Spleen (tissue), 11 donors: ENCODE results near the gene KRTAP1-4. TPM values are rescaled to one million over a fixed set of nuclear protein-coding genes. Genes with fewer than 3 reads are reported as not detected.

Experiments used
- DNase-seq: peaks from one replicate; pipeline ENCODE4 v3.0.0-alpha.2; 2020
- H3K27ac ChIP-seq, 8 donors: fragments of 200-600 bp; sonication (generic) in 7 of 8; 1 replicate in 4 of 8; 2 replicates in 4 of 8; pipeline versions ENCODE4 v1.5.0 to v1.8.0; 2016 to 2021; ENCODE audit warnings: inconsistent platforms in 4 of 8, mild to moderate bottlenecking in 4 of 8, moderate library complexity in 1 of 8
- H3K27me3 ChIP-seq, 7 donors: fragments of 200-600 bp; sonication (generic) in 6 of 7; replicated peaks in 1 of 7; 1 replicate in 4 of 7; 2 replicates in 3 of 7; pipeline versions ENCODE4 v1.5.0 to v1.8.0; 2016 to 2021; ENCODE audit warnings: inconsistent platforms in 3 of 7, mild to moderate bottlenecking in 1 of 7
- H3K36me3 ChIP-seq, 6 donors: fragments of 200-600 bp; sonication (generic) in 5 of 6; 1 replicate in 4 of 6; 2 replicates in 2 of 6; pipeline versions ENCODE4 v1.5.0 to v1.8.0; 2016 to 2021; ENCODE audit warnings: inconsistent platforms in 2 of 6
- H3K4me1 ChIP-seq, 6 donors: fragments of 200-600 bp; sonication (generic) in 5 of 6; 1 replicate in 3 of 6; 2 replicates in 3 of 6; pipeline versions ENCODE4 v1.5.0 to v1.8.0; 2016 to 2021; ENCODE audit warnings: inconsistent platforms in 3 of 6
- H3K4me3 ChIP-seq, 8 donors: fragments of 200-600 bp; sonication (generic) in 7 of 8; 1 replicate in 4 of 8; 2 replicates in 4 of 8; pipeline versions ENCODE4 v1.5.0 to v1.8.0; 2016 to 2021; ENCODE audit warnings: inconsistent platforms in 4 of 8, mild to moderate bottlenecking in 4 of 8, moderate library complexity in 2 of 8
- H3K9me3 ChIP-seq, 8 donors: fragments of 200-600 bp; sonication (generic) in 7 of 8; 1 replicate in 4 of 8; 2 replicates in 4 of 8; pipeline versions ENCODE4 v1.5.0 to v1.8.0; 2016 to 2021; ENCODE audit warnings: inconsistent platforms in 4 of 8
- CTCF ChIP-seq, 11 experiments: fragments of 200-600 bp in 7 of 11; fragments of 450-650 bp in 4 of 11; sonication (generic) in 4 of 11; IDR thresholded peaks in 8 of 11; conservative IDR thresholded peaks in 3 of 11; 1 replicate in 7 of 11; 2 replicates in 4 of 11; pipeline versions ENCODE4 v1.4.0 to v1.8.0; 2016 to 2021; ENCODE audit warnings: antibody characterized with exemption in 11 of 11, inconsistent platforms in 4 of 11, mild to moderate bottlenecking in 1 of 11
- POLR2A ChIP-seq, 3 donors: fragments of 450-650 bp; IDR thresholded peaks; one replicate each; pipeline ENCODE4 v1.5.1; 2017; ENCODE audit warnings: antibody characterized with exemption in 3 of 3, mild to moderate bottlenecking in 1 of 3
- POLR2AphosphoS5 ChIP-seq, 3 donors: sonication (generic); formaldehyde crosslinking; IDR thresholded peaks; one replicate each; pipeline ENCODE4 v1.5.1; 2017; ENCODE audit warnings: antibody characterized with exemption in 3 of 3
- WGBS, 5 donors: extraction: QIAGEN DNeasy Blood & Tissue Kit in 3 of 5; methylation state at CpG; one replicate each; pipeline versions ENCODE4 v1.1.5 to v1.1.7; 2013 to 2018; 5-methylcytosine and 5-hydroxymethylcytosine counted together
- intact Hi-C: fragments of 100-400 bp; cut with DNase I; formaldehyde crosslinking; loops from one replicate; pipeline ENCODE4 v1.15.0; 2023; ENCODE audit warnings: low total_unique reads
- polyA plus RNA-seq, 3 donors: library from polyadenylated mRNA; stranded (reverse); fragments of 200-250 nt; gene quantifications; one replicate each; pipeline ENCODE4 v1.2.1, GENCODE V29; 2013
- total RNA-seq, 7 donors: library from RNA; depleted of rRNA in 3 of 7; stranded (reverse); fragments of >200 nt in 3 of 7; fragmentation: NEBNext Ultra II Directional in 4 of 7; extraction: Animal tissue kit (Norgen Biotek cat#: 25700) in 4 of 7; gene quantifications; one replicate each; pipeline versions ENCODE4 v1.1.0 to v1.2.1, GENCODE V29; 2016 to 2021
- donor health status: healthy with polysubstance abuse.
- donor health status: DM: no; HTN: no; CAD: no; lungs with moderate emphysema.
- donor health status: DM: no; HTN: no; CAD: no.
- donor health status: Bipolar disorder and iron deficiency.
- donor health status: healthy.
- donor health status: DM: no; HTN: no; CAD: no.
- donor health status: DM: yes; HTN: yes; CAD: no.

The KRTAP1-4 gene
- total and polyA plus RNA-seq, 10 donors: not detected

GRCh38 chr17:40996829-40997228, 33.2 kb downstream of the KRTAP1-4 start:
- WGBS, 5 donors: 76 to 86% (median 85%) methylated on average over 4 of the region's 4 CpGs
- Histone ChIP-seq H3K4me3 (no peak overlapping the region), H3K27ac (no peak overlapping the region), H3K36me3 (no peaks in the 10 kb centered on the region), H3K9me3 (no peaks in the 10 kb centered on the region), H3K4me1 (no peaks in the 10 kb centered on the region), H3K27me3 (peaks cover 0 to 41% (median 0%) of the 10 kb centered on the region in 7 donors)
- intact Hi-C loops: no loop called here
- TF ChIP-seq CTCF (IDR thresholded peaks at IDR 0.05 in 8 of 11, conservative IDR thresholded peaks at IDR 0.05 in 3 of 11) (no peak), POLR2A (IDR thresholded peaks at IDR 0.05) (no peak), POLR2AphosphoS5 (IDR thresholded peaks at IDR 0.05) (no peak)
- DNase-seq: no peak

DNA sequence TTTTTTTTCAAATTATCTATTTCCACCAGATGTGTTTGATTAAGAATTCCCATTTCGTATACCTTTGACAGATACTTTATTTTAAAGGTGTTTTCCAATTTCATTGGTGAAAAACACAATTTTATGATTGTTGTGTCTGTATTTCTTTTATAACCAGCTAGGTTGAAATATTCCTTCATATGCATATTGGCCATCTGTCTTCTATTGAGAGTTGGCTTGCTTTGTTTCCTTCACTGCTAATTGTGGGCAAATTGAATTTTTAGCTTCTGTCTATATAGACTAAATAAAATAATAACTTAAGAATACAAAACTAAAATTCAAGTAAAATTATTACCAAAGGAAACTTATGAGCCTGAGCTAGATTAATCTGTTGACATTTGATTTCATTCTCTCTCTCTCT, 34.9 kb downstream of the KRTAP1-4 start:
- WGBS, 5 donors: 53 to 79% (median 70%) methylated on average over 1 of the region's 1 CpG
- intact Hi-C loops: no loop called here
- H3K27ac ChIP-seq: no peak overlapping the region

DNA sequence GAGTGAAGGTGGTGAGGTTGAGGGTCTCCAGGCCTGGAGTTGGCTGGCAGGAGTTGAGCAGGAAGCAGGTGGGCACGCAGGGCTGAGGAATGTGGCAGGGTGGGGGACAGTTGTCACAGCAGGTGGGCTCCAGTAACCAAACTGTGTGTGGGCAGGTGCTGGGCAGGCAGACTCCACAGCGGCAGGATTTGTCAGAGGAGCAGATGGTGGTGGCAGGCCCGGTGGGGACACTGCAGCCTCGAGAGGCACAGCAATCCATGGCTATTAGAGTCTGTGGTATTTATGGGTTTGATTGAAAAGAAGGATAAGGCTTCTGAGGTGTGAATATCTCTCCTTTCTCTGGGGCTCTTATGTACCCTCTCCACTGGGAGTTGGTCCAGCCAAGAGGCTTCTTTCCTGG, 36.2 kb downstream of the KRTAP1-4 start, which contains the start of gene KRTAP3-3:
Gene KRTAP3-3, minus strand, starts transcription at position 326 of the 400 bp plus-strand sequence. Its CDS starts 67 bp downstream, at position 259.
- intact Hi-C loops: no loop called here
- Histone ChIP-seq H3K4me1 (no peaks in the 10 kb centered on the region), H3K27ac (no peak within 1 kb of the TSS), H3K9me3 (peaks cover 0 to 3% (median 0%) of the 10 kb centered on the region in 8 donors), H3K27me3 (peaks cover 0 to 45% (median 0%) of the 10 kb centered on the region in 7 donors), H3K36me3 (no peaks in the 10 kb centered on the region), H3K4me3 (no peak within 1 kb of the TSS)
- WGBS, 5 donors: 33 to 58% (median 42%) methylated on average over 4 of the region's 4 CpGs
- TF ChIP-seq POLR2A (IDR thresholded peaks at IDR 0.05) (no peak), POLR2AphosphoS5 (IDR thresholded peaks at IDR 0.05) (no peak), CTCF (IDR thresholded peaks at IDR 0.05 in 8 of 11, conservative IDR thresholded peaks at IDR 0.05 in 3 of 11) (no peak)
- DNase-seq: no peak

More for the DNA sequence above, 34.9 kb downstream of the KRTAP1-4 start:
- Histone ChIP-seq H3K27me3 (peaks cover 0 to 51% (median 0%) of the 10 kb centered on the region in 7 donors), H3K4me1 (no peaks in the 10 kb centered on the region), H3K4me3 (no peak overlapping the region), H3K36me3 (no peaks in the 10 kb centered on the region), H3K9me3 (peaks cover 0 to 3% (median 0%) of the 10 kb centered on the region in 8 donors)
- no peak for DNase-seq
- TF ChIP-seq CTCF (IDR thresholded peaks at IDR 0.05 in 8 of 11, conservative IDR thresholded peaks at IDR 0.05 in 3 of 11): no peak

DNA sequence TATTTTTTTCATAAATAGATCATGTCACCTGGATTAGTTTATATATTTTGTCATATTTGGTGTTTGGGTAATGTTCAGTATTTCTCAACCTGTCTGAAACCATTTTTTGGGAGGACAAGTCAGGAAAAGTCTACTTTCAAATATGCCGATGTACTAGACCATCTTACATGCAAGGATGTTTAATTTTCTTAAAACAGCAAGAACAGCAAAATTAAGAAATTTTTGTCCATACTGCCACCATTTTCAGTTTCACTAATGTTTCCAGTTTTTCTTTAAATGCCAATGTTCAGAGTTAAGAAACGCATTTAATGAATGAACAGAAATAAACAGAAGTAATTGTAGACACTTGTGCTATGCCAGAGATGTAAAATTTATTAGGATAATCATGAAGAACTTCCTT, 36.9 kb downstream of the KRTAP1-4 start:
- Histone ChIP-seq H3K27ac (no peak overlapping the region), H3K4me3 (no peak overlapping the region), H3K4me1 (no peaks in the 10 kb centered on the region), H3K36me3 (no peaks in the 10 kb centered on the region), H3K27me3 (peaks cover 0 to 45% (median 0%) of the 10 kb centered on the region in 7 donors), H3K9me3 (peaks cover 0 to 3% (median 0%) of the 10 kb centered on the region in 8 donors)
- TF ChIP-seq POLR2AphosphoS5 (IDR thresholded peaks at IDR 0.05): no peak
- TF ChIP-seq POLR2A (IDR thresholded peaks at IDR 0.05): no peak
- TF ChIP-seq CTCF (IDR thresholded peaks at IDR 0.05 in 8 of 11, conservative IDR thresholded peaks at IDR 0.05 in 3 of 11): no peak
- 90 to 94% (median 92%) methylated on average over 2 of the region's 2 CpGs for WGBS, 5 donors
- DNase-seq: no peak
- intact Hi-C loops: no loop called here
